Chondrocyte (in vitro differentiated cells): ENCODE data around the gene SIPA1L3. TPM values are rescaled to one million over a fixed set of nuclear protein-coding genes. Genes with fewer than 3 reads are reported as not detected.
A peak's percentile ranks its signal among the peaks of the same experiment; 100 is the strongest.

Experiments
- DNase-seq: peaks from one replicate; pipeline ENCODE4 v3.0.0; 2021; ENCODE audit warnings: mixed read lengths, low spot score
- H3K27ac Mint-ChIP-seq: one replicate; pipeline ENCODE4 v1.8.0; 2021; ENCODE audit warnings: mild to moderate bottlenecking, moderate library complexity, mixed read lengths; ENCODE audit not compliant: unreplicated experiment
- H3K27me3 Mint-ChIP-seq: 2 replicates; pipeline ENCODE4 v1.8.0; 2021; ENCODE audit warnings: low read depth, mixed read lengths
- H3K36me3 Mint-ChIP-seq: 2 replicates; pipeline ENCODE4 v1.8.0; 2021; ENCODE audit warnings: low read depth, mixed read lengths
- H3K4me1 Mint-ChIP-seq: 2 replicates; pipeline ENCODE4 v1.8.0; 2021; ENCODE audit warnings: low read depth, mild to moderate bottlenecking, mixed read lengths
- H3K4me3 Mint-ChIP-seq: one replicate; pipeline ENCODE4 v1.8.0; 2021; ENCODE audit warnings: mild to moderate bottlenecking, moderate library complexity, mixed read lengths; ENCODE audit not compliant: unreplicated experiment
- H3K9me3 Mint-ChIP-seq: 2 replicates; pipeline ENCODE4 v1.8.0; 2021; ENCODE audit warnings: low read depth, mixed read lengths
- CTCF ChIP-seq: fragments of 200-600 bp; sonication (generic); IDR thresholded peaks from 2 replicates; pipeline ENCODE4 v1.5.0; 2021; ENCODE audit warnings: antibody characterized with exemption, mild to moderate bottlenecking, moderate library complexity
- total RNA-seq: library from RNA; stranded (reverse); gene quantifications from 3 replicates; pipeline ENCODE4 v1.2.1, GENCODE V29; 2021

Gene SIPA1L3
- total RNA-seq, 1 donor from 2014 or later = 17.5 TPM

- H3K27ac Mint-ChIP-seq = no peak overlapping the region
- DNase-seq = no peak
- peaks cover 6% of the 10 kb centered on the region for H3K36me3 Mint-ChIP-seq
- H3K9me3 Mint-ChIP-seq = no peaks in the 10 kb centered on the region
- no peak for TF ChIP-seq CTCF
- H3K4me3 Mint-ChIP-seq = no peak overlapping the region
- peaks cover 12% of the 10 kb centered on the region for H3K4me1 Mint-ChIP-seq
- no peaks in the 10 kb centered on the region for H3K27me3 Mint-ChIP-seq
These were observed 312.2 kb downstream of the SIPA1L3 start for GRCh38 chr19:38219221-38219620.

DNA sequence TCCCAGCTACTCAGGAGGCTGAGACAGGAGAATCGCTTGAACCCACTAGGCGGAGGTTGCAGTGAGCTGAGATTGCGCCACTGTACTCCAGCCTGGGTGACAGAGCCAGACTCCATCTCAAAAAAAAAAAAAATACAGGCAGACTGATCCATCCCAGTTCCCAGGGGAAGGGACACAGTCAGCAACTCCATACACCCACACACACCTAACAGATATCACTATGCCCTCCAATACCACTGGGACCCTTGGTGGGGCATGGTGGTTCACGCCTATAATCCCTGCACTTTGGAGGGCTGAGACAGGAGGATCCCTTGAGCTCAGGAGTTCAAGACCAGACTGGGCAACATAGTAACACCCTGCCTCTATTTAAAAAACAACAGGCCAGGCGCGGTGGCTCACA, 314.4 kb downstream of the SIPA1L3 start:
- Mint-ChIP-seq H3K27me3 (no peaks in the 10 kb centered on the region), H3K27ac (no peak overlapping the region), H3K4me3 (no peak overlapping the region), H3K36me3 (peaks cover 6% of the 10 kb centered on the region), H3K4me1 (peaks cover 14% of the 10 kb centered on the region), H3K9me3 (no peaks in the 10 kb centered on the region)
- no peak for TF ChIP-seq CTCF
- DNase-seq = no peak

- H3K4me1 Mint-ChIP-seq = peaks cover 14% of the 10 kb centered on the region
- no peak overlapping the region for H3K27ac Mint-ChIP-seq
- H3K36me3 Mint-ChIP-seq = peaks cover 6% of the 10 kb centered on the region
- TF ChIP-seq CTCF = no peak
- no peaks in the 10 kb centered on the region for H3K9me3 Mint-ChIP-seq
- H3K27me3 Mint-ChIP-seq = no peaks in the 10 kb centered on the region
- H3K4me3 Mint-ChIP-seq = no peak overlapping the region
- no peak for DNase-seq
These were observed 315.2 kb downstream of the SIPA1L3 start for GRCh38 chr19:38221919-38222830.

- H3K36me3 Mint-ChIP-seq = peaks cover 6% of the 10 kb centered on the region
- DNase-seq = no peak
- no peak overlapping the region for H3K27ac Mint-ChIP-seq
- H3K9me3 Mint-ChIP-seq = no peaks in the 10 kb centered on the region
- peak overlapping the region; percentile 80 for H3K4me3 Mint-ChIP-seq
- no peak for TF ChIP-seq CTCF
- H3K27me3 Mint-ChIP-seq = no peaks in the 10 kb centered on the region
- H3K4me1 Mint-ChIP-seq = peaks cover 14% of the 10 kb centered on the region
These were observed 316.1 kb downstream of the SIPA1L3 start for GRCh38 chr19:38223119-38223523.

DNA sequence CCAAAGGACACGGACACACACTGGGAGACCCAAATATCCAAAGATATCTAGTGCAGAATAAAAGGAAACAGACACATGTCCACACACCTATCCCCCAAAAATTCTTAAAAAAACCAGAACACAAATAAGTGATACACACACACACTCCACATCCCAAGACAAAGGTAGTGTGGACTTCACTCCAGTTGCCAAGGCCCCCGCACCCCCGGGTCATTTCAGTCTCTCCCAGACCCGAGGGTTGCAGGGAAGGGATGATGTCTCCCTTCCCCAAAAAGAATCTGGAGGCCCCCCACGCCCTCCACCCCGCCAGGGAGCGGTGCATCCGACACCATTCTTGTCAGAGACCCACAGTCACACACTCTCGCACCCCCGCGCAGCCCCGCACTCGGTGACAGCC, 316.6 kb downstream of the SIPA1L3 start:
- Mint-ChIP-seq H3K9me3 (no peaks in the 10 kb centered on the region), H3K27ac (no peak overlapping the region), H3K4me1 (peaks cover 16% of the 10 kb centered on the region), H3K4me3 (peak overlapping the region; percentile 80), H3K36me3 (peaks cover 6% of the 10 kb centered on the region), H3K27me3 (no peaks in the 10 kb centered on the region)
- no peak for DNase-seq
- TF ChIP-seq CTCF = no peak
